Measurements from ENCODE around the gene MCM7. TPM values are rescaled to one million over a fixed set of nuclear protein-coding genes. Genes with fewer than 3 reads are reported as not detected.

MCM7 gene
- total and polyA plus RNA-seq, 2 of the 13 experiments (the other 11 are each of a cell fraction or from before 2014, with no cell fraction given), result 84.5 to 214 TPM

GRCh38 chr7:100127866-100128636 lies 26.9 kb upstream of the MCM7 start (continued):
- no peak for TF ChIP-seq ZNF281 (CRISPR knock-in tag; IDR thresholded peaks at IDR 0.05; ENCODE audit: borderline replicate concordance)
- no peak for TF ChIP-seq ZNF784 (CRISPR knock-in tag; IDR thresholded peaks at IDR 0.05; ENCODE audit: borderline replicate concordance)
- no peak for TF ChIP-seq CREB3 (CRISPR knock-in tag; IDR thresholded peaks at IDR 0.05)
- no peak for TF ChIP-seq MBNL3 (CRISPR knock-in tag; conservative IDR thresholded peaks at IDR 0.05)
- no peak for TF ChIP-seq ZNF280D (CRISPR knock-in tag; IDR thresholded peaks at IDR 0.05)
- TF ChIP-seq ZNF704 (CRISPR knock-in tag; IDR thresholded peaks at IDR 0.05; ENCODE audit: borderline replicate concordance), result no peak
- TF ChIP-seq CEBPG (CRISPR knock-in tag; IDR thresholded peaks at IDR 0.05), result no peak
- TF ChIP-seq ISX (CRISPR knock-in tag; conservative IDR thresholded peaks at IDR 0.05), result no peak
- no peak for TF ChIP-seq CEBPZ (IDR thresholded peaks at IDR 0.05; ENCODE audit: low read length)
- no peak for TF ChIP-seq ONECUT2 (CRISPR knock-in tag; IDR thresholded peaks at IDR 0.05)
- TF ChIP-seq NFIC (IDR thresholded peaks at IDR 0.05; ENCODE audit: low read length), result no peak
- no peak for TF ChIP-seq GMEB2 (CRISPR knock-in tag; IDR thresholded peaks at IDR 0.05; ENCODE audit: low read depth)
- TF ChIP-seq SOX13 (IDR thresholded peaks at IDR 0.05), result no peak
- no peak for TF ChIP-seq SOX13 (CRISPR knock-in tag; conservative IDR thresholded peaks at IDR 0.05 in 1 of 2, IDR thresholded peaks at IDR 0.05 in 1 of 2)

Measured in HepG2 (cell line).